Liver (tissue), 9 donors: ENCODE measurements around the gene NKRF. TPM values are rescaled to one million over a fixed set of nuclear protein-coding genes. Genes with fewer than 3 reads are reported as not detected.

Experiments
- DNase-seq: peaks from one replicate; pipeline ENCODE4 v3.0.0-alpha.2; 2017; ENCODE audit warnings: low spot score
- H3K27ac ChIP-seq, 2 donors: one replicate each; pipeline ENCODE4 v1.7.0; 2013; ENCODE audit warnings: inconsistent platforms in 2 of 2, low read length in 2 of 2, control low read depth in 1 of 2, low read depth in 1 of 2, mild to moderate bottlenecking in 1 of 2
- H3K27me3 ChIP-seq, 4 donors: one replicate each; pipeline versions ENCODE4 v1.6.1 to v1.7.0; 2013; ENCODE audit warnings: low read length in 3 of 4, inconsistent platforms in 1 of 4, mild to moderate bottlenecking in 1 of 4, moderate library complexity in 1 of 4; ENCODE audit not compliant: control insufficient read depth in 4 of 4, insufficient read depth in 4 of 4
- H3K36me3 ChIP-seq, 4 donors: one replicate each; pipeline versions ENCODE4 v1.6.1 to v1.7.0; 2013; ENCODE audit warnings: low read length in 3 of 4, mild to moderate bottlenecking in 3 of 4, low read depth in 1 of 4, moderate library complexity in 1 of 4; ENCODE audit not compliant: control insufficient read depth in 4 of 4, insufficient read depth in 3 of 4
- H3K4me1 ChIP-seq, 4 donors: one replicate each; pipeline versions ENCODE4 v1.6.1 to v1.7.0; 2013; ENCODE audit warnings: low read length in 3 of 4, mild to moderate bottlenecking in 3 of 4, moderate library complexity in 1 of 4; ENCODE audit not compliant: control insufficient read depth in 4 of 4, insufficient read depth in 4 of 4
- H3K4me3 ChIP-seq, 3 donors: one replicate each; pipeline versions ENCODE4 v1.6.1 to v1.7.0; 2013; ENCODE audit warnings: low read length in 3 of 3, control low read depth in 1 of 3, low read depth in 1 of 3, mild to moderate bottlenecking in 1 of 3
- H3K9ac ChIP-seq, 2 donors: one replicate each; pipeline ENCODE4 v1.7.0; 2013; ENCODE audit warnings: low read length in 2 of 2, mild to moderate bottlenecking in 2 of 2, moderate library complexity in 2 of 2, control low read depth in 1 of 2, low read depth in 1 of 2
- H3K9me3 ChIP-seq, 4 donors: one replicate each; pipeline versions ENCODE4 v1.6.1 to v1.7.0; 2013; ENCODE audit warnings: low read length in 3 of 4; ENCODE audit not compliant: control insufficient read depth in 4 of 4
- EGR1 ChIP-seq, 2 donors: IDR thresholded peaks; 2 replicates each; pipeline ENCODE4 v1.6.1; 2016 to 2018; ENCODE audit warnings: antibody characterized with exemption in 2 of 2, low read depth in 2 of 2
- FOXA1 ChIP-seq: IDR thresholded peaks from 2 replicates; pipeline ENCODE4 v1.6.1; 2016; ENCODE audit warnings: antibody characterized with exemption
- FOXA2 ChIP-seq: IDR thresholded peaks from 2 replicates; pipeline ENCODE4 v1.6.1; 2016; ENCODE audit warnings: antibody characterized with exemption
- GABPA ChIP-seq, 2 donors: IDR thresholded peaks in 1 of 2; conservative IDR thresholded peaks in 1 of 2; 2 replicates each; pipeline ENCODE4 v1.6.1; 2016; ENCODE audit warnings: antibody characterized with exemption in 2 of 2, mild to moderate bottlenecking in 1 of 2, moderate library complexity in 1 of 2
- HNF4A ChIP-seq, 2 donors: conservative IDR thresholded peaks; 2 replicates each; pipeline ENCODE4 v1.6.1; 2016; ENCODE audit warnings: antibody characterized with exemption in 2 of 2, mild to moderate bottlenecking in 2 of 2
- HNF4G ChIP-seq: IDR thresholded peaks from 2 replicates; pipeline ENCODE4 v1.6.1; 2016; ENCODE audit warnings: antibody characterized with exemption
- JUND ChIP-seq, 2 donors: IDR thresholded peaks; 2 replicates each; pipeline ENCODE4 v1.6.1; 2016; ENCODE audit warnings: antibody characterized with exemption in 2 of 2
- NR2F2 ChIP-seq: IDR thresholded peaks from 2 replicates; pipeline ENCODE4 v1.6.1; 2016; ENCODE audit warnings: antibody characterized with exemption
- RAD21 ChIP-seq, 2 donors: IDR thresholded peaks; 2 replicates each; pipeline ENCODE4 v1.6.1; 2016; ENCODE audit warnings: antibody characterized with exemption in 2 of 2, mild to moderate bottlenecking in 2 of 2
- RXRA ChIP-seq, 2 donors: IDR thresholded peaks; 2 replicates each; pipeline ENCODE4 v1.6.1; 2017 to 2018; ENCODE audit warnings: antibody characterized with exemption in 2 of 2, mild to moderate bottlenecking in 1 of 2
- SP1 ChIP-seq: IDR thresholded peaks from 2 replicates; pipeline ENCODE4 v1.6.1; 2018; ENCODE audit warnings: antibody characterized with exemption, mild to moderate bottlenecking
- TAF1 ChIP-seq: conservative IDR thresholded peaks from 2 replicates; pipeline ENCODE4 v1.6.1; 2016; ENCODE audit warnings: antibody characterized with exemption, mild to moderate bottlenecking
- YY1 ChIP-seq: IDR thresholded peaks from 2 replicates; pipeline ENCODE4 v1.6.1; 2016; ENCODE audit warnings: antibody characterized with exemption, mild to moderate bottlenecking
- whole genome bisulfite sequencing: extraction: QIAGEN DNeasy Blood & Tissue Kit; methylation state at CpG from one replicate; pipeline ENCODE4 v1.1.7; 2013; 5-methylcytosine and 5-hydroxymethylcytosine counted together
- polyA plus RNA-seq, 2 donors: library from polyadenylated mRNA; stranded (reverse) in 1 of 2; unstranded in 1 of 2; fragments of 200-250 nt in 1 of 2; fragments of >200 nt in 1 of 2; fragmentation: Nextera tagmentation in 1 of 2; extraction: Ambion mirVana in 1 of 2; gene quantifications; one replicate each; pipeline versions ENCODE4 v1.2.1 to v1.2.3, GENCODE V29; 2013 to 2015
- total RNA-seq, 2 donors: library from RNA; depleted of rRNA; stranded (reverse); fragments of >200 nt; gene quantifications; one replicate each; pipeline ENCODE4 v1.2.3, GENCODE V29; 2014
- TF ChIP-seq, protein P1 (sequence below): IDR thresholded peaks from 2 replicates; pipeline ENCODE4 v1.6.1; 2016; ENCODE audit warnings: antibody characterized with exemption
- TF ChIP-seq, protein P2 (sequence below): IDR thresholded peaks from 2 replicates; pipeline ENCODE4 v1.6.1; 2016; ENCODE audit warnings: antibody characterized with exemption
- TF ChIP-seq, protein P3 (sequence below): IDR thresholded peaks from 2 replicates; pipeline ENCODE4 v1.6.1; 2016; ENCODE audit warnings: antibody characterized with exemption, mild to moderate bottlenecking
- TF ChIP-seq, protein P4 (sequence below): fragments of 150-350 bp; IDR thresholded peaks from 2 replicates; pipeline ENCODE4 v1.5.1; 2017; ENCODE audit warnings: improper control_type of control experiment, low read depth, low read length; ENCODE audit not compliant: missing input control
- TF ChIP-seq, protein P5 (sequence below): IDR thresholded peaks from 2 replicates; pipeline ENCODE4 v1.6.1; 2016; ENCODE audit warnings: antibody characterized with exemption
- donor health status: healthy.
- donor health status: healthy.
- donor health status: healthy.
- donor health status: healthy.
- donor health status: healthy.

The NKRF gene
- total and polyA plus RNA-seq, 4 donors, result 1.3 to 3.4 (median 3.0) TPM

DNA sequence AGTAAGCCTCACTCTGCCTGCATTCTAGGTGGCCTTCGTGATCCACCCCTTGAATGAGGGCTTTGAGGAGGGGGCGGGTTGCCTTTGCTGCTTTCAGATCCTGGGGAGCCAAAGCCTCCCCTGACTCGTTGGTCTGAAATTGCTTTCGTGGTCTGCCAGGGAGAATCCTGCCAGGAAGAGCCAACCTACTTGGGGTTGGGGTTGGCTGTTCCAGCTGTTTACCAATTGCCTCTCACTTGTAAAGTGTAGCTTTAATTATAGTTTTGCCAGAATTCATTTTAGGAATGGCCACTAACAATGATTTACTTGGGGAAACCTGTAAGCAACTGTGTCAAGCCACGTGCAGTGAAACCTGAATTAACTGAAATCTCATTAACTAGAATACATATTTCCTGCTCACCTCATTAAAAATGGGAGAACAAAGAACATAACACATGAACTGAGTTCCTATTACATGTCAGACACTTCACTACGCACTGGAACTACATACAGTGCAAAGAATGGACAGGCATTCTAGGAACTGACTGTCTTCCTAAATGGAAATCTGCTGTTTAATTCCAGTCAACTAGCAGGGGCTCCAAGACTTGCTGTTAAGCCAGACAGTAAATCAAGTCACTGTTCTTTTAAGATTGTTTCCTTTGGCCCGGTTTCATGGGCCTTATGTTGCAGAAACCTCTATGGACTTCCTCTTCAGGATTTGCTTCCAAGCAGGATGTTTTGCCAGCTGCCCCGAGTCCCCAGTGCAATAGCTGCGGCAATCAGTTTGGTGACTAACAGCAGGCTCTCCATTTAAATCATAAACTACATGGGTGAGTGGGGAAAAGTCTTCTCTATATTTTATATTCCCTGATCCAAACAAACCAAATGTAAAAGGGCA lies 16.4 kb upstream of the NKRF start:
- no peaks in the 10 kb centered on the region for H3K36me3 ChIP-seq
- no peaks in the 10 kb centered on the region for H3K9me3 ChIP-seq
- TF ChIP-seq SP1, result no peak
- TF ChIP-seq FOXA1, result no peak
- no peak for TF ChIP-seq RAD21 (IDR thresholded peaks at IDR 0.05)
- no peak for TF ChIP-seq GABPA (IDR thresholded peaks at IDR 0.05 in 1 of 2, conservative IDR thresholded peaks at IDR 0.05 in 1 of 2)
- no peak for TF ChIP-seq RXRA (IDR thresholded peaks at IDR 0.05)
- no peak for TF ChIP-seq EGR1 (IDR thresholded peaks at IDR 0.05; ENCODE audit: low read depth in 2 of 2)
- TF ChIP-seq JUND (IDR thresholded peaks at IDR 0.05), result no peak
- TF ChIP-seq, protein P1, sequence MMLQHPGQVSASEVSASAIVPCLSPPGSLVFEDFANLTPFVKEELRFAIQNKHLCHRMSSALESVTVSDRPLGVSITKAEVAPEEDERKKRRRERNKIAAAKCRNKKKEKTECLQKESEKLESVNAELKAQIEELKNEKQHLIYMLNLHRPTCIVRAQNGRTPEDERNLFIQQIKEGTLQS, result no peak
- TF ChIP-seq HNF4A (conservative IDR thresholded peaks at IDR 0.05), result no peak
- TF ChIP-seq, protein P2, sequence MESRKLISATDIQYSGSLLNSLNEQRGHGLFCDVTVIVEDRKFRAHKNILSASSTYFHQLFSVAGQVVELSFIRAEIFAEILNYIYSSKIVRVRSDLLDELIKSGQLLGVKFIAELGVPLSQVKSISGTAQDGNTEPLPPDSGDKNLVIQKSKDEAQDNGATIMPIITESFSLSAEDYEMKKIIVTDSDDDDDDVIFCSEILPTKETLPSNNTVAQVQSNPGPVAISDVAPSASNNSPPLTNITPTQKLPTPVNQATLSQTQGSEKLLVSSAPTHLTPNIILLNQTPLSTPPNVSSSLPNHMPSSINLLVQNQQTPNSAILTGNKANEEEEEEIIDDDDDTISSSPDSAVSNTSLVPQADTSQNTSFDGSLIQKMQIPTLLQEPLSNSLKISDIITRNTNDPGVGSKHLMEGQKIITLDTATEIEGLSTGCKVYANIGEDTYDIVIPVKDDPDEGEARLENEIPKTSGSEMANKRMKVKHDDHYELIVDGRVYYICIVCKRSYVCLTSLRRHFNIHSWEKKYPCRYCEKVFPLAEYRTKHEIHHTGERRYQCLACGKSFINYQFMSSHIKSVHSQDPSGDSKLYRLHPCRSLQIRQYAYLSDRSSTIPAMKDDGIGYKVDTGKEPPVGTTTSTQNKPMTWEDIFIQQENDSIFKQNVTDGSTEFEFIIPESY, result no peak
- no peak for TF ChIP-seq HNF4G
- TF ChIP-seq, protein P3, sequence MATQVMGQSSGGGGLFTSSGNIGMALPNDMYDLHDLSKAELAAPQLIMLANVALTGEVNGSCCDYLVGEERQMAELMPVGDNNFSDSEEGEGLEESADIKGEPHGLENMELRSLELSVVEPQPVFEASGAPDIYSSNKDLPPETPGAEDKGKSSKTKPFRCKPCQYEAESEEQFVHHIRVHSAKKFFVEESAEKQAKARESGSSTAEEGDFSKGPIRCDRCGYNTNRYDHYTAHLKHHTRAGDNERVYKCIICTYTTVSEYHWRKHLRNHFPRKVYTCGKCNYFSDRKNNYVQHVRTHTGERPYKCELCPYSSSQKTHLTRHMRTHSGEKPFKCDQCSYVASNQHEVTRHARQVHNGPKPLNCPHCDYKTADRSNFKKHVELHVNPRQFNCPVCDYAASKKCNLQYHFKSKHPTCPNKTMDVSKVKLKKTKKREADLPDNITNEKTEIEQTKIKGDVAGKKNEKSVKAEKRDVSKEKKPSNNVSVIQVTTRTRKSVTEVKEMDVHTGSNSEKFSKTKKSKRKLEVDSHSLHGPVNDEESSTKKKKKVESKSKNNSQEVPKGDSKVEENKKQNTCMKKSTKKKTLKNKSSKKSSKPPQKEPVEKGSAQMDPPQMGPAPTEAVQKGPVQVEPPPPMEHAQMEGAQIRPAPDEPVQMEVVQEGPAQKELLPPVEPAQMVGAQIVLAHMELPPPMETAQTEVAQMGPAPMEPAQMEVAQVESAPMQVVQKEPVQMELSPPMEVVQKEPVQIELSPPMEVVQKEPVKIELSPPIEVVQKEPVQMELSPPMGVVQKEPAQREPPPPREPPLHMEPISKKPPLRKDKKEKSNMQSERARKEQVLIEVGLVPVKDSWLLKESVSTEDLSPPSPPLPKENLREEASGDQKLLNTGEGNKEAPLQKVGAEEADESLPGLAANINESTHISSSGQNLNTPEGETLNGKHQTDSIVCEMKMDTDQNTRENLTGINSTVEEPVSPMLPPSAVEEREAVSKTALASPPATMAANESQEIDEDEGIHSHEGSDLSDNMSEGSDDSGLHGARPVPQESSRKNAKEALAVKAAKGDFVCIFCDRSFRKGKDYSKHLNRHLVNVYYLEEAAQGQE, result no peak
- no peak for TF ChIP-seq FOXA2
- TF ChIP-seq, protein P4, sequence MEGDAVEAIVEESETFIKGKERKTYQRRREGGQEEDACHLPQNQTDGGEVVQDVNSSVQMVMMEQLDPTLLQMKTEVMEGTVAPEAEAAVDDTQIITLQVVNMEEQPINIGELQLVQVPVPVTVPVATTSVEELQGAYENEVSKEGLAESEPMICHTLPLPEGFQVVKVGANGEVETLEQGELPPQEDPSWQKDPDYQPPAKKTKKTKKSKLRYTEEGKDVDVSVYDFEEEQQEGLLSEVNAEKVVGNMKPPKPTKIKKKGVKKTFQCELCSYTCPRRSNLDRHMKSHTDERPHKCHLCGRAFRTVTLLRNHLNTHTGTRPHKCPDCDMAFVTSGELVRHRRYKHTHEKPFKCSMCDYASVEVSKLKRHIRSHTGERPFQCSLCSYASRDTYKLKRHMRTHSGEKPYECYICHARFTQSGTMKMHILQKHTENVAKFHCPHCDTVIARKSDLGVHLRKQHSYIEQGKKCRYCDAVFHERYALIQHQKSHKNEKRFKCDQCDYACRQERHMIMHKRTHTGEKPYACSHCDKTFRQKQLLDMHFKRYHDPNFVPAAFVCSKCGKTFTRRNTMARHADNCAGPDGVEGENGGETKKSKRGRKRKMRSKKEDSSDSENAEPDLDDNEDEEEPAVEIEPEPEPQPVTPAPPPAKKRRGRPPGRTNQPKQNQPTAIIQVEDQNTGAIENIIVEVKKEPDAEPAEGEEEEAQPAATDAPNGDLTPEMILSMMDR, result no peak
- no peak for TF ChIP-seq NR2F2
- TF ChIP-seq TAF1, result no peak
- TF ChIP-seq, protein P5, sequence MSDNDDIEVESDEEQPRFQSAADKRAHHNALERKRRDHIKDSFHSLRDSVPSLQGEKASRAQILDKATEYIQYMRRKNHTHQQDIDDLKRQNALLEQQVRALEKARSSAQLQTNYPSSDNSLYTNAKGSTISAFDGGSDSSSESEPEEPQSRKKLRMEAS, result no peak
- no peak for TF ChIP-seq YY1
- no peak overlapping the region for H3K9ac ChIP-seq
- WGBS, result 70% methylated on average over 9 of the region's 9 CpGs
- H3K27ac ChIP-seq, result no peak overlapping the region
- H3K4me3 ChIP-seq, result no peak overlapping the region
- peaks cover 0 to 2% (median 0%) of the 10 kb centered on the region in 4 donors for H3K4me1 ChIP-seq
- DNase-seq, result no peak
- H3K27me3 ChIP-seq, result no peaks in the 10 kb centered on the region
